Glutamatergic neuron (in vitro differentiated cells): ENCODE data around the gene PARVB. TPM values are rescaled to one million over a fixed set of nuclear protein-coding genes. Genes with fewer than 3 reads are reported as not detected.
A peak's percentile ranks its signal among the peaks of the same experiment; 100 is the strongest.

Experiments
- DNase-seq: peaks from one replicate; pipeline ENCODE4 v3.0.0; 2022
- H3K27ac Mint-ChIP-seq: one replicate; pipeline ENCODE4 v1.8.0; 2020; ENCODE audit warnings: mild to moderate bottlenecking, mixed read lengths, inconsistent platforms; ENCODE audit not compliant: unreplicated experiment
- H3K27me3 Mint-ChIP-seq: one replicate; pipeline ENCODE4 v1.8.0; 2020; ENCODE audit warnings: mild to moderate bottlenecking, moderate library complexity, mixed read lengths, inconsistent platforms; ENCODE audit not compliant: unreplicated experiment
- H3K36me3 Mint-ChIP-seq: one replicate; pipeline ENCODE4 v1.8.0; 2020; ENCODE audit warnings: mild to moderate bottlenecking, mixed read lengths, inconsistent platforms; ENCODE audit not compliant: unreplicated experiment
- H3K4me1 Mint-ChIP-seq: one replicate; pipeline ENCODE4 v1.8.0; 2020; ENCODE audit warnings: mild to moderate bottlenecking, low read depth, mixed read lengths, inconsistent platforms; ENCODE audit not compliant: unreplicated experiment
- H3K4me3 Mint-ChIP-seq: one replicate; pipeline ENCODE4 v1.8.0; 2020; ENCODE audit warnings: mild to moderate bottlenecking, mixed read lengths, inconsistent platforms; ENCODE audit not compliant: unreplicated experiment
- H3K9me3 Mint-ChIP-seq: one replicate; pipeline ENCODE4 v1.8.0; 2020; ENCODE audit warnings: mild to moderate bottlenecking, moderate library complexity, mixed read lengths, inconsistent platforms; ENCODE audit not compliant: unreplicated experiment
- total RNA-seq: library from RNA; stranded (reverse); fragmentation: NEBNext Ultra II Directional; extraction: Animal tissue kit (Norgen Biotek cat#: 25700); gene quantifications from one replicate; pipeline ENCODE4 v1.2.1, GENCODE V29; 2021; ENCODE audit not compliant: unreplicated experiment
- TF ChIP-seq, protein P1 (sequence below): fragments of 200-600 bp; sonication (generic); IDR thresholded peaks from one replicate; pipeline ENCODE4 v1.5.0; 2021; ENCODE audit not compliant: partially characterized antibody, unreplicated experiment

The PARVB gene
- total RNA-seq, 1 donor from 2014 or later, result 7.7 TPM

DNA sequence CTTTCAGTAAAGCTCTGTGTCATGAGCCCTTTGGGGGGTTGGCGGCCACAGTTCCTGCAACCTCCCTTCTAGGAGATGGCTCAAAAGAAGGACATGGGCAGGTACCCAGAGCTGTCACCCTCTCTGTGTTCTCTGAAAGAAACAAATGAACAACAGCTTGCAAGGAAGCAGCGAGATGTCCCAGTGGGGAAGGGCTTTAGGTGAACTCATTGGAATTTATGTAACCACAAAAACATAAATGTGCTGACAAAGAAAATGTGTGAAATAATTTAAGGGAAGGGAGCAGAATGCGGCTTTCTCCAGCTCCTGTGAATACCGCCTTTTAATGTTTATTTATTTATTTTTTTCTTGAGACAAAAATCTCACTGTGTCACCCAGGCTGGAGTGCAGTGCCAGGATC lies 159.9 kb downstream of the PARVB start:
- Mint-ChIP-seq H3K36me3 (no peaks in the 10 kb centered on the region), H3K4me3 (no peak overlapping the region), H3K4me1 (no peaks in the 10 kb centered on the region), H3K27me3 (peaks cover 4% of the 10 kb centered on the region), H3K27ac (no peak overlapping the region), H3K9me3 (peaks cover 4% of the 10 kb centered on the region)
- TF ChIP-seq, protein P1, sequence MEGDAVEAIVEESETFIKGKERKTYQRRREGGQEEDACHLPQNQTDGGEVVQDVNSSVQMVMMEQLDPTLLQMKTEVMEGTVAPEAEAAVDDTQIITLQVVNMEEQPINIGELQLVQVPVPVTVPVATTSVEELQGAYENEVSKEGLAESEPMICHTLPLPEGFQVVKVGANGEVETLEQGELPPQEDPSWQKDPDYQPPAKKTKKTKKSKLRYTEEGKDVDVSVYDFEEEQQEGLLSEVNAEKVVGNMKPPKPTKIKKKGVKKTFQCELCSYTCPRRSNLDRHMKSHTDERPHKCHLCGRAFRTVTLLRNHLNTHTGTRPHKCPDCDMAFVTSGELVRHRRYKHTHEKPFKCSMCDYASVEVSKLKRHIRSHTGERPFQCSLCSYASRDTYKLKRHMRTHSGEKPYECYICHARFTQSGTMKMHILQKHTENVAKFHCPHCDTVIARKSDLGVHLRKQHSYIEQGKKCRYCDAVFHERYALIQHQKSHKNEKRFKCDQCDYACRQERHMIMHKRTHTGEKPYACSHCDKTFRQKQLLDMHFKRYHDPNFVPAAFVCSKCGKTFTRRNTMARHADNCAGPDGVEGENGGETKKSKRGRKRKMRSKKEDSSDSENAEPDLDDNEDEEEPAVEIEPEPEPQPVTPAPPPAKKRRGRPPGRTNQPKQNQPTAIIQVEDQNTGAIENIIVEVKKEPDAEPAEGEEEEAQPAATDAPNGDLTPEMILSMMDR, result no peak
- no peak for DNase-seq

DNA sequence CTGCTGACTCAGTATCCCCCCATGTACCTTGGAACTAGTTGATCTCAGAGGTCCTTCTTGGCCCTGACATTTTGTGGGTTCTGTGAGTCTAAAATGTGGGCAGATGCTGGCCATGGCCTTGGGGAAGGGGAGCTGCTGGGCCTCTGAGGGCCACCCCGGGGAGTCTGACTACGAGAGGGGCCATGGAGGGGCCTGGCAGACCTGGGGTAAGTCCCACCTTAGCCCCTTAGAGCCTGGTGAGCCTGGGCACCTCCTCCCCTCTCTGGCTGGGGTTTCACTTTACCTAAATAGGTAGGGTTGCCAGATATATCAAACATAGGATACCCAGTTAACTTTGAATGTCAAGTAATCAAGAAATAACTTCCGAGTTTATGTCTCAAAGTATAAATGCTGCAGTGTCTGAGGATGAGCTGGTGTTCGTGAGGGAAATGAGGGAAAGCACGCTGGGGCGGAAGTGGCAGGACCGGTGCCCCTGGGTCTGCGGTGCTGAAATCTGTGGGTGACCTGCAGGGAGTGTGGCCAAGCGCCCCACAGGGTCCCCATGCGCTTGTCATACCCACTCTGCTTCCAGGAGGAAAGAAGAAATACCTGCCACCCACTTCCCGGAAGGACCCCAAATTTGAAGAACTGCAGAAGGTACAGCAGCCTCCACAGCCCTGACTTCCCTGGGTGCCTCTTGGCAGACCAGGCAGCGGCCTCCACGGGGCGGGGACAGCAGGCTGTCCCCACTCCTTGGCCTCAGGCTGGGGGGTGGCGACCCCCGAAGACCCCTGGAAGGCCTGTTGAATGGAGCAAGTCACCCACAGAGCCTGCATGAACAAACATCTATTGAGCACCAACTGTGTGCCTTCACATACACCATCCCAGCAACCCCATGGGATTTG lies 161.4 kb downstream of the PARVB start:
- TF ChIP-seq, protein P1, result no peak
- H3K9me3 Mint-ChIP-seq, result peaks cover 4% of the 10 kb centered on the region
- peak; percentile 9 for DNase-seq
- H3K4me3 Mint-ChIP-seq, result no peak overlapping the region
- H3K4me1 Mint-ChIP-seq, result no peaks in the 10 kb centered on the region
- peaks cover 4% of the 10 kb centered on the region for H3K27me3 Mint-ChIP-seq
- H3K36me3 Mint-ChIP-seq, result no peaks in the 10 kb centered on the region
- no peak overlapping the region for H3K27ac Mint-ChIP-seq

DNA sequence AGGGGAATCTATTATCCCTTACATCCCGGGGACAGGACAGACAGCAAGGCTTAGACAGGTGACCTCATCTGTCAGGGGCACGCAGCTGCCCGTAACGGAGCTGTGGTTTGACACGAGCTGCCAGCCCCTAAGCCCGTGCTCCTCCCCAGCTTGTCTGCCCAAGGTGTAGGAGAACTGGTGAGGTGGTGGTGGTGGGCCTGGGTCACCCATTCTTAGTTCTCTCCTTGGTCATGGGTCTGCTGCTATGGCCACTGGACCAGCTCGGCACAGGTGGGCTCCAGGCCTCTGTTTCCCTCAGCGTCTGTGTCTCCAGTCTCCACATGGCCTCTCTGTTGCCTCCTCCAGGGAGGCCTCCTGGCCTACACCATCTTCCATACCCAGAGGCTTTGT lies 162.0 kb downstream of the PARVB start:
- Mint-ChIP-seq H3K4me3 (no peak overlapping the region), H3K4me1 (no peaks in the 10 kb centered on the region), H3K27ac (no peak overlapping the region), H3K27me3 (peaks cover 4% of the 10 kb centered on the region), H3K36me3 (no peaks in the 10 kb centered on the region), H3K9me3 (peaks cover 4% of the 10 kb centered on the region)
- TF ChIP-seq, protein P1, result no peak
- peak; percentile 10 for DNase-seq

DNA sequence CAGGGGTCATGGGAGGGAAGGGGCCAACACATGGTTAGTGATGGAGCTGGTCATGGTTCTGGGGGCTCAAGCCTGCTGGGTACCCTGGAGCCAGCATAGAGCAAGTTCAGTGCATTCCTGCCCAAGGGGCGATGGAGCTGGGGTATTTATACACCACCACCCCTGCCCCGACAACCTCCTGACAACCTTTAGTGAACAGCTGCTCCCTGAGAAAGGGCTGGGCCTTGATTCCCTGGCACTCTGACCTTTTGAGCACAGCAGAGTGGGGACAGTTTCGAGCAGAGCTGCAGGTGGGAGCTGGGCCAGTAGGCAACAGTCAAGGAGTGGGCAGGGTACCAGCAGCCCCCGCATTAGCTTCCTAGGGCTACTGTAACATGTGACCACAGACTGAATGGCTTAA lies 162.6 kb downstream of the PARVB start:
- Mint-ChIP-seq H3K27me3 (peaks cover 4% of the 10 kb centered on the region), H3K27ac (no peak overlapping the region), H3K9me3 (peaks cover 4% of the 10 kb centered on the region), H3K4me1 (no peaks in the 10 kb centered on the region), H3K36me3 (no peaks in the 10 kb centered on the region), H3K4me3 (no peak overlapping the region)
- TF ChIP-seq, protein P1, result no peak
- DNase-seq, result no peak

DNA sequence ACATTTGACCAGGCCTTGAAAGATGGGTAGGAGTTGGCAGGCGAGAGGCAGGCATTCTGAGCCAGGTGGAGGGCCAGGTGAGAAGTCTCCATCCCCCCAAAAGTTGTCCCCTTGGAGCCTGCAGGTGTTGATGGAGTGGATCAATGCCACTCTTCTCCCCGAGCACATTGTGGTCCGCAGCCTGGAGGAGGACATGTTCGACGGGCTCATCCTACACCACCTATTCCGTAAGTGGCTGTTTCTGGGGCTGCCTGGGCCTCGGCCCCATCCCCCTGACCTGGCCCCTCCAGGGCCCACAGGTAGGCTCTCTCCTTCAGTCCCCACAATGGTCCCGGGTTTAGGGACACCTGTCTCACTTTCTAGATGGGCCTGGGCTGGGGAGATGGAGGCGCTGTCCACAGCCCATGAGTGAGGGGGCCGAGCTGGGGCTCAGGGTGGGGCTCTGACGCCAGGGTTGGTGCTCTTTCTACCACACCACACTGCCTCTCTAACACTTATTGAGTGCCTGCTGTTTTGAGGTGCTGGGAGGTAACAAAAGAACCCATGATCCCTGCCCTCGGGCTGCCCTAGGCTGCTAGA lies 163.6 kb downstream of the PARVB start:
- no peak overlapping the region for H3K27ac Mint-ChIP-seq
- TF ChIP-seq, protein P1, result no peak
- no peak for DNase-seq
- H3K27me3 Mint-ChIP-seq, result peaks cover 2% of the 10 kb centered on the region
- no peak overlapping the region for H3K4me3 Mint-ChIP-seq
- peaks cover 4% of the 10 kb centered on the region for H3K9me3 Mint-ChIP-seq
- H3K4me1 Mint-ChIP-seq, result no peaks in the 10 kb centered on the region
- no peaks in the 10 kb centered on the region for H3K36me3 Mint-ChIP-seq
